Smooth muscle cell (in vitro differentiated cells): ENCODE measurements around the gene MPDU1. TPM values are rescaled to one million over a fixed set of nuclear protein-coding genes. Genes with fewer than 3 reads are reported as not detected.

Experiments used
- DNase-seq: peaks from one replicate; lab custom pipeline; 2025; ENCODE audit not compliant: unreplicated experiment; lab: John Stamatoyannopoulos, UW
- H2AFZ ChIP-seq: fragments of 200-600 bp; sonication (generic); 2 replicates; pipeline ENCODE4 v1.6.0; 2016; ENCODE audit warnings: antibody characterized with exemption, low read depth, mild to moderate bottlenecking
- H3F3A ChIP-seq: fragments of 200-600 bp; sonication (generic); 2 replicates; pipeline ENCODE4 v1.6.0; 2017; ENCODE audit warnings: antibody characterized with exemption, low read depth
- H3K27ac ChIP-seq: fragments of 200-600 bp; sonication (generic); 2 replicates; pipeline ENCODE4 v1.5.1; 2016; ENCODE audit warnings: low read depth, mild to moderate bottlenecking
- H3K27me3 ChIP-seq: fragments of 200-600 bp; sonication (generic); 2 replicates; pipeline ENCODE4 v1.6.1; 2016; ENCODE audit warnings: low read depth, mild to moderate bottlenecking
- H3K36me3 ChIP-seq: fragments of 200-600 bp; sonication (generic); 2 replicates; pipeline ENCODE4 v1.5.1; 2016; ENCODE audit warnings: low read depth
- H3K4me1 ChIP-seq: fragments of 200-600 bp; sonication (generic); 2 replicates; pipeline ENCODE4 v1.5.1; 2016; ENCODE audit warnings: low read depth
- H3K4me2 ChIP-seq: fragments of 200-600 bp; sonication (generic); 2 replicates; pipeline ENCODE4 v1.6.0; 2016; ENCODE audit warnings: mild to moderate bottlenecking
- H3K4me3 ChIP-seq: fragments of 200-600 bp; sonication (generic); 2 replicates; pipeline ENCODE4 v1.5.1; 2016; ENCODE audit warnings: mild to moderate bottlenecking
- H3K79me2 ChIP-seq: fragments of 200-600 bp; sonication (generic); 2 replicates; pipeline ENCODE4 v1.6.0; 2016; ENCODE audit warnings: low read depth, mild to moderate bottlenecking
- H3K9ac ChIP-seq: fragments of 200-600 bp; sonication (generic); 2 replicates; pipeline ENCODE4 v1.6.0; 2016; ENCODE audit warnings: low read depth
- H3K9me3 ChIP-seq: fragments of 200-600 bp; sonication (generic); replicated peaks from 2 replicates; pipeline ENCODE4 v1.5.1; 2016; ENCODE audit warnings: low read depth
- H4K20me1 ChIP-seq: fragments of 200-600 bp; sonication (generic); 2 replicates; pipeline ENCODE4 v1.6.0; 2016; ENCODE audit warnings: low read depth
- WGBS: methylation state at CpG from one replicate; pipeline ENCODE4 v1.1.7; 2016; ENCODE audit warnings: low lambda C conversion rate; 5-methylcytosine and 5-hydroxymethylcytosine counted together
- polyA plus RNA-seq: library from polyadenylated mRNA; unstranded; fragments of >200 nt; fragmentation: Nextera tagmentation; extraction: Ambion mirVana; gene quantifications from 2 replicates; pipeline ENCODE4 v1.2.1, GENCODE V29; 2016
- total RNA-seq: library from RNA; depleted of rRNA; stranded (reverse); fragments of >200 nt; gene quantifications from 2 replicates; pipeline ENCODE4 v1.2.3, GENCODE V29; 2014
- TF ChIP-seq, protein P1 (sequence below): fragments of 200-600 bp; sonication (generic); IDR thresholded peaks from 2 replicates; pipeline ENCODE4 v1.5.1; 2017; ENCODE audit warnings: borderline replicate concordance, mild to moderate bottlenecking, antibody characterized with exemption; ENCODE audit not compliant: insufficient read depth, poor library complexity, severe bottlenecking

The MPDU1 gene
- total and polyA plus RNA-seq, 2 experiments from 2014 or later: 70.7 to 228 TPM

- TF ChIP-seq, protein P1, sequence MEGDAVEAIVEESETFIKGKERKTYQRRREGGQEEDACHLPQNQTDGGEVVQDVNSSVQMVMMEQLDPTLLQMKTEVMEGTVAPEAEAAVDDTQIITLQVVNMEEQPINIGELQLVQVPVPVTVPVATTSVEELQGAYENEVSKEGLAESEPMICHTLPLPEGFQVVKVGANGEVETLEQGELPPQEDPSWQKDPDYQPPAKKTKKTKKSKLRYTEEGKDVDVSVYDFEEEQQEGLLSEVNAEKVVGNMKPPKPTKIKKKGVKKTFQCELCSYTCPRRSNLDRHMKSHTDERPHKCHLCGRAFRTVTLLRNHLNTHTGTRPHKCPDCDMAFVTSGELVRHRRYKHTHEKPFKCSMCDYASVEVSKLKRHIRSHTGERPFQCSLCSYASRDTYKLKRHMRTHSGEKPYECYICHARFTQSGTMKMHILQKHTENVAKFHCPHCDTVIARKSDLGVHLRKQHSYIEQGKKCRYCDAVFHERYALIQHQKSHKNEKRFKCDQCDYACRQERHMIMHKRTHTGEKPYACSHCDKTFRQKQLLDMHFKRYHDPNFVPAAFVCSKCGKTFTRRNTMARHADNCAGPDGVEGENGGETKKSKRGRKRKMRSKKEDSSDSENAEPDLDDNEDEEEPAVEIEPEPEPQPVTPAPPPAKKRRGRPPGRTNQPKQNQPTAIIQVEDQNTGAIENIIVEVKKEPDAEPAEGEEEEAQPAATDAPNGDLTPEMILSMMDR: no peak
- Histone ChIP-seq H3K4me1 (peaks cover 35% of the 10 kb centered on the region), H3K4me2 (peak overlapping the region; percentile 77), H4K20me1 (peaks cover 9% of the 10 kb centered on the region), H3K9me3 (no peaks in the 10 kb centered on the region), H3K27me3 (no peaks in the 10 kb centered on the region), H2AFZ (no peak overlapping the region), H3F3A (peaks cover 5% of the 10 kb centered on the region), H3K4me3 (peak overlapping the region; percentile 38), H3K9ac (peak overlapping the region; percentile 54), H3K36me3 (no peaks in the 10 kb centered on the region), H3K79me2 (peaks cover 17% of the 10 kb centered on the region), H3K27ac (peak overlapping the region; percentile 96)
- 66% methylated on average over 28 of the region's 30 CpGs for WGBS
- DNase-seq: no peak
Observed at GRCh38 chr17:7588553-7589203, 5.0 kb downstream of the MPDU1 start.

GRCh38 chr17:7589204-7589868 lies 5.7 kb downstream of the MPDU1 start:
- peak overlapping the region; percentile 96 for H3K27ac ChIP-seq
- no peak for DNase-seq
- peak overlapping the region; percentile 38 for H3K4me3 ChIP-seq

GRCh38 chr17:7589891-7590691 lies 6.4 kb downstream of the MPDU1 start, which contains the start of gene SOX15:
TSS of gene SOX15 (minus strand) at chr17:7590094. CDS start at chr17:7589676, 418 bp downstream.
- peaks cover 9% of the 10 kb centered on the region for H4K20me1 ChIP-seq
- H3K4me3 ChIP-seq: peak within 1 kb of the TSS; percentile 38
- 46% methylated on average over 21 of the region's 24 CpGs for WGBS

More at GRCh38 chr17:7589204-7589868, 5.7 kb downstream of the MPDU1 start:
- H3K9me3 ChIP-seq: no peaks in the 10 kb centered on the region
- TF ChIP-seq, protein P1: peak; percentile 85
- H2AFZ ChIP-seq: no peak overlapping the region
- peaks cover 9% of the 10 kb centered on the region for H4K20me1 ChIP-seq
- peaks cover 5% of the 10 kb centered on the region for H3F3A ChIP-seq
- H3K4me2 ChIP-seq: peak overlapping the region; percentile 77
- H3K27me3 ChIP-seq: no peaks in the 10 kb centered on the region
- 23% methylated on average over 56 of the region's 56 CpGs for WGBS
- peaks cover 14% of the 10 kb centered on the region for H3K79me2 ChIP-seq
- H3K36me3 ChIP-seq: peaks cover 6% of the 10 kb centered on the region
- peak overlapping the region; percentile 54 for H3K9ac ChIP-seq
- H3K4me1 ChIP-seq: peaks cover 31% of the 10 kb centered on the region

More at GRCh38 chr17:7589891-7590691, 6.4 kb downstream of the MPDU1 start, which contains the start of gene SOX15:
- Histone ChIP-seq H3K36me3 (peaks cover 10% of the 10 kb centered on the region), H3K27ac (peak within 1 kb of the TSS; percentile 96), H3K4me1 (peaks cover 23% of the 10 kb centered on the region), H3K4me2 (peak within 1 kb of the TSS; percentile 77), H3K9ac (peak within 1 kb of the TSS; percentile 60), H2AFZ (no peak within 1 kb of the TSS), H3F3A (peaks cover 5% of the 10 kb centered on the region), H3K79me2 (peaks cover 6% of the 10 kb centered on the region), H3K9me3 (no peaks in the 10 kb centered on the region), H3K27me3 (no peaks in the 10 kb centered on the region)
- TF ChIP-seq, protein P1: no peak
- DNase-seq: no peak
